Stimulated activated effector memory CD8-positive, alpha-beta T cell treated with anti-CD3 and anti-CD28 coated beads, Interleukin-12 subunit alpha, Interleukin-12 subunit beta, amount 100 ng/mL, for 72 hours (primary cell): Measurements from ENCODE around the gene CHM.
"Not testable (repeated sequence)": the region's sequence is repeated elsewhere in the genome, so short reads cannot be mapped to it uniquely, and the experiment has no call there.

ENCODE experiments used
- ATAC-seq: fragments of 150-1000 bp; cut with Tn5 transposase; 2 replicates; pipeline ENCODE4 v1.10.0; 2021
- DNase-seq, 2 donors: peaks; one replicate each; pipeline ENCODE4 v3.0.0; 2021 to 2022; ENCODE audit warnings: low spot score in 2 of 2
- H3K27ac Mint-ChIP-seq: one replicate; pipeline ENCODE4 v1.8.0; 2022; ENCODE audit warnings: mild to moderate bottlenecking, mixed read lengths
- H3K36me3 Mint-ChIP-seq: one replicate; pipeline ENCODE4 v1.8.0; 2022; ENCODE audit warnings: mild to moderate bottlenecking, mixed read lengths
- H3K4me1 Mint-ChIP-seq: one replicate; pipeline ENCODE4 v1.8.0; 2022; ENCODE audit warnings: mixed read lengths
- H3K4me3 Mint-ChIP-seq: one replicate; pipeline ENCODE4 v1.8.0; 2022; ENCODE audit warnings: mild to moderate bottlenecking, mixed read lengths
- H3K9me3 Mint-ChIP-seq: one replicate; pipeline ENCODE4 v1.8.0; 2022; ENCODE audit warnings: mixed read lengths

CHM gene, protein sequence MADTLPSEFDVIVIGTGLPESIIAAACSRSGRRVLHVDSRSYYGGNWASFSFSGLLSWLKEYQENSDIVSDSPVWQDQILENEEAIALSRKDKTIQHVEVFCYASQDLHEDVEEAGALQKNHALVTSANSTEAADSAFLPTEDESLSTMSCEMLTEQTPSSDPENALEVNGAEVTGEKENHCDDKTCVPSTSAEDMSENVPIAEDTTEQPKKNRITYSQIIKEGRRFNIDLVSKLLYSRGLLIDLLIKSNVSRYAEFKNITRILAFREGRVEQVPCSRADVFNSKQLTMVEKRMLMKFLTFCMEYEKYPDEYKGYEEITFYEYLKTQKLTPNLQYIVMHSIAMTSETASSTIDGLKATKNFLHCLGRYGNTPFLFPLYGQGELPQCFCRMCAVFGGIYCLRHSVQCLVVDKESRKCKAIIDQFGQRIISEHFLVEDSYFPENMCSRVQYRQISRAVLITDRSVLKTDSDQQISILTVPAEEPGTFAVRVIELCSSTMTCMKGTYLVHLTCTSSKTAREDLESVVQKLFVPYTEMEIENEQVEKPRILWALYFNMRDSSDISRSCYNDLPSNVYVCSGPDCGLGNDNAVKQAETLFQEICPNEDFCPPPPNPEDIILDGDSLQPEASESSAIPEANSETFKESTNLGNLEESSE

DNA sequence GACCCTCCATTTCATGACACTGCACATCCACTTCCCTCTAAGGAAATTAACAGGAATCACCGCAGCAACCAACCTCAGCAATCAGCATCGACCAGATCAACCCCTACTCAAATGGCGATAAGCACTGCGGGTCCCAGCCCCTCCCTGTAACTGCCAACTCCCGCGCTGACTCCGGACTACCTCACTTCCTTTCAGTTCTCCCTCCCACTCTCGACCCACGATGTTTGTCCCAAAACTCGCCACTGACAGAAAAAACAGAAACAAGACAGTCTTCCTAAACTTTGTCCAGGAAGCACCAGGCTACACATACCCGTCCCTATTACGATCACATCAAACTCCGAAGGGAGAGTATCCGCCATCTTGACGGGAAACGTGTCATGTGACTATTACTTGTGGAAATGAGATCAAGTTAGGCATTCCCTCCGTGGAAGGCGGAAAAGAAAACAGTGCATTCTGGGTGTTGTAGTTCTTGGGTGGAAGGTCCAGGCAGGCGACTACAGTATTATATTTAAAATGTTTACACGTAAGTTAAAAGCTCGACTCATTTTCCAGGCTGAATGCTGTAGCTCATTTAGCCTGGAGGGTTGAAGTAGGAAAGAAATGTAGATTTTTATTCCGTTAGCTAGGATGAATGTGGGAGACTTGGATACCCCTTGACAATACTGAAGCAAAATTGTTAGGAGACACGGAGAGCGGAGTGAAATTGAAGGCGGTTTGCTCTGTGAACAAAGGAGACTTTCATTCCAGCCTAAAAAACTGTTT is at the start of gene CHM:
TSS of gene CHM (minus strand) at position 385 of the 762 bp plus-strand sequence. CDS start at position 359, 26 bp downstream.
- H3K36me3 Mint-ChIP-seq: no peaks in the 10 kb centered on the region
- peaks cover 13% of the 10 kb centered on the region for H3K4me1 Mint-ChIP-seq
- H3K27ac Mint-ChIP-seq: no peak within 1 kb of the TSS
- no peak within 1 kb of the TSS for H3K4me3 Mint-ChIP-seq
- ATAC-seq (peak; percentile 99), DNase-seq (peak; percentile 21 to 75)
- no peaks in the 10 kb centered on the region for H3K9me3 Mint-ChIP-seq

GRCh38 chrX:86078650-86079049 is 31.3 kb upstream of the CHM start:
- no peak overlapping the region for H3K27ac Mint-ChIP-seq
- no peaks in the 10 kb centered on the region for H3K4me1 Mint-ChIP-seq
- H3K36me3 Mint-ChIP-seq: no peaks in the 10 kb centered on the region
- no peak for DNase-seq
- no peaks in the 10 kb centered on the region for H3K9me3 Mint-ChIP-seq
- no peak for ATAC-seq
- no peak overlapping the region for H3K4me3 Mint-ChIP-seq

- no peaks in the 10 kb centered on the region for H3K4me1 Mint-ChIP-seq
- no peak for DNase-seq
- H3K4me3 Mint-ChIP-seq: no peak overlapping the region
- H3K9me3 Mint-ChIP-seq: peaks cover 3% of the 10 kb centered on the region
- no peaks in the 10 kb centered on the region for H3K36me3 Mint-ChIP-seq
- no peak overlapping the region for H3K27ac Mint-ChIP-seq
- no peak for ATAC-seq
Observed at GRCh38 chrX:86066998-86067397, 19.6 kb upstream of the CHM start.

DNA sequence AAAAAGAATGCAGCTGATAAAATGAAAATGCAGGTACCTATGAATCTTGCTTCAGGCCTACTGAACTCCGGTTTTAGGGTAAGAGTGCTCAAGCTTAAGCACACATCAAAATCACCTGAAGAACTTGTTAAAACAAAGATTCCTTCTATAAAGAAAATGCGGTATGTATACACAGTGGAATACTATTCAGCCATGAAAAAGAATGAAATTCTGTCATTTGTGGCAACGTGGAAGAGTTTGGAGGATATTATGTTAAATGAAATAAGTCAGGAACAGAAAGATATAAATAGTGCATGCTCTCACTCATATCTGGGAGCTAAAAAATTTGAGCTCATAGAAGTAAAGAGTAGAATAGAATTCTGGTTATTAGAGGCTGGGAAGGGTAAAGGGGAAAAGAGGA is 14.0 kb upstream of the CHM start:
- Mint-ChIP-seq H3K9me3 (peaks cover 2% of the 10 kb centered on the region), H3K4me3 (no peak overlapping the region), H3K4me1 (no peaks in the 10 kb centered on the region), H3K27ac (no peak overlapping the region), H3K36me3 (no peaks in the 10 kb centered on the region)
- no peak for ATAC-seq
- DNase-seq: no peak

- DNase-seq (no peak), ATAC-seq (no peak)
- H3K4me1 Mint-ChIP-seq: peaks cover 5% of the 10 kb centered on the region
- no peaks in the 10 kb centered on the region for H3K36me3 Mint-ChIP-seq
- no peaks in the 10 kb centered on the region for H3K9me3 Mint-ChIP-seq
- H3K27ac Mint-ChIP-seq: no peak overlapping the region
- H3K4me3 Mint-ChIP-seq: no peak overlapping the region
Observed at GRCh38 chrX:86051741-86052140, 4.4 kb upstream of the CHM start.

GRCh38 chrX:86047936-86048280 is 550 bp upstream of the CHM start:
- ATAC-seq (no peak), DNase-seq (no peak)
- H3K36me3 Mint-ChIP-seq: no peaks in the 10 kb centered on the region
- no peak overlapping the region for H3K27ac Mint-ChIP-seq
- H3K9me3 Mint-ChIP-seq: no peaks in the 10 kb centered on the region
- H3K4me3 Mint-ChIP-seq: no peak overlapping the region
- H3K4me1 Mint-ChIP-seq: peaks cover 13% of the 10 kb centered on the region

GRCh38 chrX:86044216-86044615 is 3.1 kb downstream of the CHM start:
- Mint-ChIP-seq H3K27ac (no peak overlapping the region), H3K4me1 (peaks cover 20% of the 10 kb centered on the region), H3K9me3 (no peaks in the 10 kb centered on the region), H3K36me3 (no peaks in the 10 kb centered on the region), H3K4me3 (no peak overlapping the region)
- ATAC-seq (no peak), DNase-seq (no peak)

GRCh38 chrX:86039625-86040568 is 7.5 kb downstream of the CHM start:
- no peak for DNase-seq
- no peak for ATAC-seq
- H3K27ac Mint-ChIP-seq: no peak overlapping the region
- peaks cover 19% of the 10 kb centered on the region for H3K4me1 Mint-ChIP-seq
- H3K4me3 Mint-ChIP-seq: no peak overlapping the region
- no peaks in the 10 kb centered on the region for H3K36me3 Mint-ChIP-seq
- no peaks in the 10 kb centered on the region for H3K9me3 Mint-ChIP-seq

- Mint-ChIP-seq H3K36me3 (no peaks in the 10 kb centered on the region), H3K27ac (no peak overlapping the region), H3K9me3 (no peaks in the 10 kb centered on the region), H3K4me3 (no peak overlapping the region), H3K4me1 (peaks cover 18% of the 10 kb centered on the region)
- ATAC-seq (no peak), DNase-seq (no peak)
Observed at GRCh38 chrX:86033385-86033784, 14.0 kb downstream of the CHM start.

DNA sequence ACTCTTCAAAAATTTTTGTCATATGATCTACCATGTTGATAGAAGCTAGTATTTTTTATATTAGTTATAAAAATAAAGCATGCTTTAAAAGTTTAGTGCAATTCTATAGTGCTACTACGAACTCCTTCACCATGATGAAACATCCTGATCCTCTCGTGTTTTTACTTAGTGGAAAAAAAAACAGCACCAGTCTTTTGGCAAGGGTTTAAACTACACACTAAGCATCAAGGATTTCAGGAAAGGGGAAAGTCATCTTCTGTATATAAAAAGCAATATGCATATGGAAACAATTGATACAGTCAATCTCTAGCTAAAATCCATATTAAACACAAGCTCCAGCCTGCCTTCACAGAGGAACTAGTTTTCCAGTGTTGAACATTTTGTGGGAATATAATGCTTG is 18.7 kb downstream of the CHM start:
- Mint-ChIP-seq H3K36me3 (peaks cover 22% of the 10 kb centered on the region), H3K4me1 (peaks cover 6% of the 10 kb centered on the region), H3K4me3 (no peak overlapping the region), H3K27ac (no peak overlapping the region), H3K9me3 (no peaks in the 10 kb centered on the region)
- DNase-seq: no peak
- ATAC-seq: no peak

- H3K9me3 Mint-ChIP-seq: no peaks in the 10 kb centered on the region
- peaks cover 30% of the 10 kb centered on the region for H3K36me3 Mint-ChIP-seq
- DNase-seq (no peak), ATAC-seq (no peak)
- no peak overlapping the region for H3K27ac Mint-ChIP-seq
- no peak overlapping the region for H3K4me3 Mint-ChIP-seq
- peaks cover 12% of the 10 kb centered on the region for H3K4me1 Mint-ChIP-seq
Observed at GRCh38 chrX:86023811-86024210, 23.5 kb downstream of the CHM start.

DNA sequence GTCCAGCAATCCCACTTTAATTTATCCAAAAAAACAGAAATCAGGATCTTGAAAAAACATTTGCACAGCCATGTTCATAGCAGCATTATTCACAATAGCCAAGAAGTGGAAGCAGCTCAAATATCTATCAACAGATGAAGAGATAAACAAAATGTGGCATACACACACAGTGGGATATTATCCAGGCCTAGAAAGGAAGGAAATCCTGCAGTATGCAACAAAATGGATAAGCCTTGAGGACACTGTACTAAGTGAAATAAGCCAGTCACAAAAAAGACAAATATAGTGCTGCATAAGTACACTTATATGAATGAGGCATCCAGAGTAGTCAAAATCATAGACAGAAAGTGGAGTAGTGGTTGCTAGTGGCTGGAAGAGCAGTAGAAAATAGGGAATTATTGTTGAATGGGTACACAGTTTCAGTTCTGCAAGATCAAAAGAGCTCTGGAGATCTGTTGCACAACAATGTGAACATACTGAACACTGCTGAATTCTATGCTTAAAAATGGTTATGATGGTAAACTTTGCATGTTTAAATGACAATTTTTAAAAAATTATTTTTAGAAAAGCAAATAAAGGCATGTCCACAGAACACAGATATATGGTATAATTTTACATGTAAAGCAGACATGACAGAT is 25.6 kb downstream of the CHM start:
- Mint-ChIP-seq H3K9me3 (no peaks in the 10 kb centered on the region), H3K27ac (no peak overlapping the region)

GRCh38 chrX:86016139-86016538 is 31.2 kb downstream of the CHM start:
- Mint-ChIP-seq H3K4me1 (peaks cover 39% of the 10 kb centered on the region), H3K9me3 (peaks cover 4% of the 10 kb centered on the region), H3K36me3 (no peaks in the 10 kb centered on the region), H3K27ac (no peak overlapping the region), H3K4me3 (no peak overlapping the region)
- DNase-seq (no peak), ATAC-seq (no peak)

More for the DNA sequence above, 25.6 kb downstream of the CHM start:
- ATAC-seq (no peak), DNase-seq (no peak)
- Mint-ChIP-seq H3K36me3 (peaks cover 22% of the 10 kb centered on the region), H3K4me3 (no peak overlapping the region), H3K4me1 (peaks cover 12% of the 10 kb centered on the region)

- not testable (repeated sequence) for H3K9me3 Mint-ChIP-seq, H3K27ac Mint-ChIP-seq, H3K4me3 Mint-ChIP-seq, H3K36me3 Mint-ChIP-seq, DNase-seq, ATAC-seq
- peaks cover 39% of the 10 kb centered on the region for H3K4me1 Mint-ChIP-seq
Observed at GRCh38 chrX:86014959-86015358, 32.4 kb downstream of the CHM start.
